RWPE1 (cell line): Measurements from ENCODE around the gene EXOC1L.
"Not testable (repeated sequence)": the region's sequence is repeated elsewhere in the genome, so short reads cannot be mapped to it uniquely, and the experiment has no call there.

Source experiments
- CTCF ChIA-PET: fragments of 350-600 bp; sonication (Branson Sonifier 250); formaldehyde crosslinking; extraction: SDS; loops from one replicate; lab custom pipeline; 2021; lab: Yijun Ruan, JAX
- POLR2A ChIA-PET: fragments of 400-600 bp; formaldehyde crosslinking; extraction: SDS; loops from one replicate; lab custom pipeline; 2020; ENCODE audit warnings: antibody characterized with exemption; ENCODE audit not compliant: low non-redundant PET; lab: Yijun Ruan, JAX
- DNase-seq: peaks from one replicate; pipeline ENCODE4 v3.0.0; 2012; ENCODE audit warnings: low spot score
- H3K27ac ChIP-seq: fragments of 450-650 bp; 2 replicates; pipeline ENCODE4 v1.5.1; 2017
- TF ChIP-seq, protein P1 (sequence below): fragments of 450-650 bp; conservative IDR thresholded peaks from 2 replicates; pipeline ENCODE4 v1.5.1; 2017; ENCODE audit warnings: low read depth, mild to moderate bottlenecking

EXOC1L gene

DNA sequence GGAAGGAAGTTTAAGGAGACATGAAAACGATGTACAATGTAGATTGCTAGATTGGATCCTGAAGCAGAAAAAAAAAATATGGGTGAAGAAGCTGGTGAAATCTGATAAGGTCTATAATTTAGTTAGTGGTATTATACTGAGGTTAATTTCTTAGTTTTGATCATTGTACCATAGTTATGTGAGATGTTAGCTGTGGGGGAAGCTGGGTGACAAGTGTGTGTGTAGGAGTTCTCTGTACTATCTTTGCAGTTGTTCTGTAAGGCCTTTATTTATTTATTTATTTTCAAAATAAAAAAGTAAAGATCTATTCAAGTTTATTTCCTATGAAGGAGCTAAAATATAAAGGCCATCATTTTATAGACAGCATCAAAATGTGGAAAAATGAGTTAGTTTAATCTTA is 21.4 kb downstream of the EXOC1L start:
- POLR2A ChIA-PET = no interaction called here
- TF ChIP-seq, protein P1, sequence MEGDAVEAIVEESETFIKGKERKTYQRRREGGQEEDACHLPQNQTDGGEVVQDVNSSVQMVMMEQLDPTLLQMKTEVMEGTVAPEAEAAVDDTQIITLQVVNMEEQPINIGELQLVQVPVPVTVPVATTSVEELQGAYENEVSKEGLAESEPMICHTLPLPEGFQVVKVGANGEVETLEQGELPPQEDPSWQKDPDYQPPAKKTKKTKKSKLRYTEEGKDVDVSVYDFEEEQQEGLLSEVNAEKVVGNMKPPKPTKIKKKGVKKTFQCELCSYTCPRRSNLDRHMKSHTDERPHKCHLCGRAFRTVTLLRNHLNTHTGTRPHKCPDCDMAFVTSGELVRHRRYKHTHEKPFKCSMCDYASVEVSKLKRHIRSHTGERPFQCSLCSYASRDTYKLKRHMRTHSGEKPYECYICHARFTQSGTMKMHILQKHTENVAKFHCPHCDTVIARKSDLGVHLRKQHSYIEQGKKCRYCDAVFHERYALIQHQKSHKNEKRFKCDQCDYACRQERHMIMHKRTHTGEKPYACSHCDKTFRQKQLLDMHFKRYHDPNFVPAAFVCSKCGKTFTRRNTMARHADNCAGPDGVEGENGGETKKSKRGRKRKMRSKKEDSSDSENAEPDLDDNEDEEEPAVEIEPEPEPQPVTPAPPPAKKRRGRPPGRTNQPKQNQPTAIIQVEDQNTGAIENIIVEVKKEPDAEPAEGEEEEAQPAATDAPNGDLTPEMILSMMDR = no peak

DNA sequence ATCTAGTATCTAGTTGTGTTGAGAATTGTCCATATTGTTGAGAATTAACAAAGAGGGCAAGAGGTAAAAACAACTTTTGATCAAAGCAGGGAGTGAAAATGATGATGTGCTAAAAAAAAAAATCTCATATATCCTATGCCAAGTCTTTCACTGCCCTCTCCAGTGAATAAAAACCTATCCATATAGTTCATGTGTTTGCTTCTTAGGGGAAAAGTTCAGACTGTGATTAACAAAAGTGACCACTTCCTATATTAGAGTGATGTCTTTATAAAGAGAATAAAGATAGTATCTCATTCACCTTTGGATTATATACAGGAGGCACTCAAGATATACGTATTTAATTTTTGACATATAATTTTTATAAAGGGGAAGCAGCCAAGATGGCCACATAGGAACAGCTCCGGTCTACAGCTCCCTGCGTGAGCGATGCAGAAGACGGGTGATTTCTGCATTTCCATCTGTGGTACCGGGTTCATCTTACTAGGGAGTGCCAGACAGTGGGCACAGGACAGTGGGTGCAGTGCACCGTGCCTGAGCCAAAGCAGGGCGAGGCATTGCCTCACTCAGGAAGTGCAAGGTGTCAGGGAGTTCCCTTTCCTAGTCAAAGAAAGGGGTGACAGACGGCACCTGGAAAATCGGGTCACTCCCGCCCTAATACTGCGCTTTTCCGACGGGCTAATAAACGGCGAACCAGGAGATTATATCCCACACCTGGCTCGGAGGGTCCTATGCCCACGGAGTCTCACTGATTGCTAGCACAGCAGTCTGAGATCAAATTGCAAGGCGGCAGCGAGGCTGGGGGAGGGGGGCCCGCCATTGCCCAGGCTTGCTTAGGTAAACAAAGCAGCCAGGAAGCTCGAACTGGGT is 22.0 kb downstream of the EXOC1L start:
- CTCF ChIA-PET, POLR2A ChIA-PET, DNase-seq: not testable (repeated sequence)
- peak overlapping the region; percentile 85 for H3K27ac ChIP-seq

More for the DNA sequence above, 21.4 kb downstream of the EXOC1L start:
- CTCF ChIA-PET = no interaction called here
- H3K27ac ChIP-seq = no peak overlapping the region
- DNase-seq = no peak

- peak overlapping the region; percentile 85 for H3K27ac ChIP-seq
- CTCF ChIA-PET, POLR2A ChIA-PET, DNase-seq: not testable (repeated sequence)
These were observed 22.7 kb downstream of the EXOC1L start for GRCh38 chr4:55842312-55842711.

DNA sequence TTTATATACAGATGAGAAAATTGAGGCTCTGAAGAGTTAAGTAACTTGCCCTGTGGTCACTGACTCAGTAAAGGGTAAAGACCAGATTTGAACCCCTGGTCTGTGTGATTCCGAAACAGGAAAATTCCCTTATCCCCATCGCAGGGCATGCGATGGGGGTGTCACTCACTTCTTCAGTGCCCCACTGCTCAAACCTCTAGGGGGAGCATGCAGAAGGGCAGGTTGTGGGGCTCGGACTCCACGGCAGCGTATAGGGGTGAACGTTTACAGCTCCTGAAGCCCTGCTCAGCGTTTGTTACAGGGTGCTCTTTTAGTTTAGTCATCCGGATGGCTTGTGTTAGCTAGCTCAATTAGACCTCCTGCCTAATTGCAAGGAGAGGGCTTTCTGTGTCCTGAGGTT is 30.1 kb downstream of the EXOC1L start:
- ChIA-PET CTCF (no interaction called here), POLR2A (no interaction called here)
- no peak overlapping the region for H3K27ac ChIP-seq
- TF ChIP-seq, protein P1 = no peak
- no peak for DNase-seq

DNA sequence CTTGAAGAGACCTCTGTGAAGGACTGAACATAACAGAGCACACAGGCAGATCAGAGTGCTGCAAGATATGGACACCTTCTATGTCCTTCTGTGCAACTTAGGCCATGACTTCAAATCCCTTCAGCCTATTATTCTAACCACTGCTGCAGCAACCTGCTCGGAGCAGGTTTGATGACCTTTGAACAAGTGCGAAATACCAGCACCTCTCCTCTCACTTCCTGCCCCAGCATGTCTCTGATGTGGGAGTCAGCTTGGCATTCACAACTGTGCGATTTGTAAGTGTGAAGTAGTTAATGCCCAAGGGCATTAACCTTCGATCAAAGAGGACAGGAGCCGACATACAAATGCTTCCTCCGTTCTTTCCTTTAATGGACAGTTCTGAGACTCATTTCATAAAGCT is 32.3 kb downstream of the EXOC1L start:
- no peak overlapping the region; the same call in 1 of the 2 replicates for H3K27ac ChIP-seq
- TF ChIP-seq, protein P1 = no peak
- DNase-seq = peak; percentile 59
- CTCF ChIA-PET = interaction anchor here (0.8 kb wide), 1 partner anchor 96 kb away, joined by 3 read pairs; no protein-coding TSS in a partner anchor
- POLR2A ChIA-PET = no interaction called here

- ChIA-PET POLR2A (no interaction called here), CTCF (interaction anchor here (1.0 kb wide), 1 partner anchor 14 kb away, joined by 12 read pairs; no protein-coding TSS in a partner anchor)
- TF ChIP-seq, protein P1 = no peak
- DNase-seq = peak; percentile 88
- peak within 1 kb of the TSS; percentile 76 for H3K27ac ChIP-seq
These were observed 34.0 kb downstream of the EXOC1L start, which contains the start of gene EXOC1 for GRCh38 chr4:55853484-55854046. TSS of gene EXOC1 (plus strand) at chr4:55853648. CDS start at chr4:55858324, 4,676 bp downstream.

- ChIA-PET CTCF (interaction anchor here (1.0 kb wide), 1 partner anchor 13 kb away, joined by 12 read pairs; no protein-coding TSS in a partner anchor), POLR2A (no interaction called here)
- TF ChIP-seq, protein P1 = no peak
- H3K27ac ChIP-seq = peak overlapping the region; percentile 76
- peak; percentile 1 for DNase-seq
These were observed 34.5 kb downstream of the EXOC1L start for GRCh38 chr4:55854129-55854528.
